GM19452 (cell line): ENCODE results near the gene PTPN2.
"Not testable (repeated sequence)": the region's sequence is repeated elsewhere in the genome, so short reads cannot be mapped to it uniquely, and the experiment has no call there.

ENCODE experiments used
- ATAC-seq: cut with Tn5 transposase; IDR thresholded peaks from one replicate; pipeline ENCODE4 v1.9.1; 2021; ENCODE audit not compliant: unreplicated experiment

PTPN2 gene

DNA sequence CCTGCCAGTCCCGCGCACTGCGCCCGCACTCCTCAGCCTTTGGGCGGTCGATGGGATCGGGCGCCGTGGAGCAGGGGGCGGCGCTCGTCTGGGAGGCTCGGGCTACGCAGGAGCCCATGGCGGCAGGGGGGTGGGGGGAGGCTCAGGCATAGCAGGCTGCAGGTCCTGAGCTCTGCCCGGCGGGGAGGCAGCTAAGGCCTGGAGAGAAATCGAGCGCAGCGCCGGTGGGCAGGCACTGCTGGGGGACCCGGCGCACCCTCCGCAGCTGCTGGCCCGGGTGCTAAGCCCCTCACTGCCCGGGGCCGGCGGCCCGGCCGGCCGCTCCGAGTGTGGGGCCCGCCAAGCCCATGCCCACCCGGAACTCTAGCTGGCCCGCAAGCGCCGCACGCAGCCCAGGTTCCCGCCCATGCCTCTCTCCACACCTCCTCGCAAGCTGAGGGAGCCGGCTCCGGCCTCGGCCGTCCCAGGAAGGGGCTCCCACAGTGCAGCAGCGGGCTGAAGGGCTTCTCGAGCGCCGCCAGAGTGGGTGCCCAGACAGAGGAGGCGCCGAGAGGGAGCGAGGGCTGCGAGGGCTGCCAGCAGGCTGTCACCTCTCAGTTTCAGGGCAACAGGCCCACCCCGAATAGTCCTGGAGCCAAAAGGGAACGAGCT, 107.1 kb downstream of the PTPN2 start:
- ATAC-seq: no peak

DNA sequence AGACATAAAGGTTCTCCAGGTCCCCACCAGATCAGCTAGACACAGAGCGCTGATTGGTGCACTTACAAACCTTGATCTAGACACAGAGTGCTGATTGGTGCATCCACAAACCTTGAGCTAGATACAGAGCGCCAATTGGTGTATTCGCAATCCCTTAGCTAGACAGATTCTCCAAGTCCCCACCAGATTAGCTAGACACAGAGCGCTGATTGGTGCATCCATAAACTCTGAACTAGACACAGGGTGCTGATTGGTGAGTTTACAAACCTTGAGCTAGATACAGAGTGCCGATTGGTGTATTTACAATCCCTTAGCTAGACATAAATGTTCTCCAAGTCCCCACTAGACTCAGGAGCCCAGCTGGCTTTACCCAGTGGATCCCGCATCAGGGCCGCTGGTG, 107.6 kb downstream of the PTPN2 start:
- ATAC-seq: not testable (repeated sequence)

DNA sequence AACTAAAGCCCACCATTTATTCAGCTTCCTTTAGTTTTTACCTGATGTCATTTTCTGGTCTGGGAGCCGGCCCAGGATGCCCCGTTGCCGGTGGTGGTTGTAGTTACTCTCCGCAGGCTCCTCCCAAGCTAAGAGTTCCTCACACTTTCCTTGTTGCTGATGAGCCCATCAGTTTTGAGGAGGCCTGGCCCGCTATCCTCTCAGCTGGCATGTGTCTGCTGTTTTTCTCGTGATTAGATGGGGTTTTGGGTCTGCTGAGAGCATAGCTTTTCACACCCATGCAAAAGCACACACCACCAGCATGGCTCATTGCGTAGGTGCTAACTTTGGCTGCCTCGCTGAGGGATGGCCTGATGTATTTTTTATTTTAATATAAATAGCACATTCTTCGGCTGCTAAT, 109.1 kb downstream of the PTPN2 start:
- ATAC-seq: no peak

DNA sequence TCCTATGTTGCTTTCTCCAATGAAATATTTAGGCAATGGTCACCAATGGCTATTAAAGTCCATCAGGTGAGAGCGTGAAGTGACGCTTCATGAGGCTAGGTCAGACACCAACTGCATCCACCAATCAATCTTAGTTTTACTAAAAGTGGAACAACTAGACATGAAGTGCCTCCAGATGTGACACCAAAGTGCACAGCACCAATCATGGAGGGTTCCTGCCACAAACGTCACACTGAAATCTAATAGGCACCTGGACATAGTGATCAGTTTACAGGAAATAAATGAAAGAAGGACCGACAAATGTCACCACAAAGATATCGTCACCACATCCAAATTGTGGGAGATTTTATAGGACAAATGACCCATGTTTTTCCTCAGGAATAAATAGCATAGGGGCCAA, 110.7 kb downstream of the PTPN2 start:
- no peak for ATAC-seq

DNA sequence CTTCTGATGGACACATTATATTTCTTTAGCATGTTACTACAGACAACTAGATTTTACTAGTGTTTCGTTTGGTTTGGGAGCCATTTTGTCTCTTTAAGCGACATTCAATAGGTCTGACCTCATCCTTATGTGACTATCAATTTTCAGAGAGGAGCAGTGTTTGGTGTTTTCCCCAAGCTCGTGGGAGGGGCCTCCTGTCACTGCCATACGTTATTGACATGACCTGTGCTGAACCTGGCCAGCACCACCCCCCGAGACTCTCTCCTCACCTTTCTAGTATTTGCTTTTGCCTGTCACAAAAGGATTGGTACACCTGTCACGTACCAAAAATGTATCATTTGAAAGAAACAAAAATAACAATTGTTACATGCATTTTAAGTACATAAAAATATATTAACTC, 111.9 kb downstream of the PTPN2 start:
- ATAC-seq: no peak

DNA sequence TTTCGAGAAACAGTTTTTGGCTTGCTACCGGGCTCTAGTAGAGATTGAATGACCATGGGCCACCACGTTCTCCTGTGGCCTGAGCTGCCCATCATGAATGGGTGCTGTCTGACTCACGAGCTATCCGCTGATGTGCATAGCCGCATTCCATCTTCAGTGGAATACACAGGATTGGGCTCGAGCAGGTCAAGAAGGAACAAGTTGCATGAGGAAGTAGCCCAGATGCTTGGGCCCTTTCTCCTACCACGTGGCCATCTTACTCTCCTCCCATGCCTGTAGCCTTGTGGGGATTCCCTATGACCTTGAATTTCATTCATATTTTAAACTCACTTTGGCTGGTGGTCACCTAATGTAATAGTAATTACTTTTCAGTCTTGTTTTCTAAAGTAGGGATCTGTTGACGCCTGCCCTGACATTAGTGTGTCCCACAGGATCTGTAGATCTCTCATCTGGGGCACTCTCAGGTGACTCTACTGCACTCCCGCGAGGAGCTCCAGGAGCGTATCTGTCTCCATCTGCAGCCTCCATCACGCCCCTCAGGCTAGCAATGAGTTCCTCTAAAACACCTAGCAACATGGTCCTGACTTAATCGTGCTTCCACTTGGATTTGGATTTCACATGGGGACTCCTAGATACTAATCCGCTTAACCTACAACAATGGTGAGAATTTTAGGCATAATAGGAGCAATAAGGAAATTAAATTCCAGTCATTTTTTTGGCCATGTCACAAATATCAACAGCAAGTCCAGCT, 113.4 kb downstream of the PTPN2 start:
- no peak for ATAC-seq

DNA sequence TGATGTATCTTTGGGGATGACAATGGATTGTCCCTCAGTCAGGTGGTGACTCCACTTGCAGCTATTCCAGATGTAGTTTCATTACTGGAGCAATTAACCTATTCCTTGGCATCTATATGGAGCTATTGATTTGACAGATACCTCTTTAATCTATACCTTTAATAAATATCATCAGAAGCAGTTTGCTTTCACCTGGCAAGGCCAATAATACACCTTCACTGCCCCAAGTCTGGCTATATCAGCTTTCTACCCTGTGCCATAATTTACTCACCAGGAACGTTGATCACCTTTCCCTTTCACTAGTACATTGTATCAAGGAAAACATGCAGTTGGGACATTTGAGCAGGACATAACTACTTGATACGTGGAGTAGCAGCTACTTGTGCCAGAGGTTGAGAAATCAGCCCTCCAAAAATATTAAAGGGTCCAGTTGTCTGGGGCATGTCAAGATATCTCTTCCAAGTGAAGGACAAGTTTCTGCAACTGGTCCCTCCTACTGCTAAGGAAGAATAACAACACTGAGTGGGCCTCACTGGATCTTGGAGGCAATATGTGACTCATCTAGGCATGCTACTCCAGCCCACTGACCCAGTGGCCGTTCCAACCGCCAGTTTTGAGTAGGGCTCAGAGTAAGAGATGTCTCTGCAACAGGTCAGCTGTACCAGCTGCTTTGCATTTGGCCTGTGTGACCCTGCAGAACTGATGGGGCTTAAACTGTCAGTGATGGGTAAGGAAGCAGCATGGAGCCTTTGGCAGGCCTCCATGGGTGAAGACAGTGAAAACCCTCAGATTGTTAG, 114.2 kb downstream of the PTPN2 start:
- no peak for ATAC-seq

DNA sequence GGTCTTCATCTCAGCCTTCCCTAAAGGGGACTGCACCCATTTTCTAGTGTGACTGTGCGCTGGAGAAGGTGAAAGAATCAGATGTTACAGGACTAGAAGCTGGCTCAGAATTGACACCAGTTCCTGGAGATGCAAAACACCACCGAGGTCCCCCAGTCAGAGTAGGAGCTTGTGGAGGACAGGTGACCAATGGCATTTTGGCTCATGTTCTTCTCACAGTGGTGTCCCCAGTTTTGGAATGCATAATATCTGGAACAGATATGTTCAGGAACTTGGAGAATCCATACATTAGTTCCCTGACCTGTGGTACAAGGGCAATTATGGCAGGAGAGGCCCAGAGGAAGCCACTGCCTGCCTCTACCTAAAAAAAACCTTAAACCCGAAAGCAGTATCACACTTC, 114.9 kb downstream of the PTPN2 start:
- no peak for ATAC-seq

DNA sequence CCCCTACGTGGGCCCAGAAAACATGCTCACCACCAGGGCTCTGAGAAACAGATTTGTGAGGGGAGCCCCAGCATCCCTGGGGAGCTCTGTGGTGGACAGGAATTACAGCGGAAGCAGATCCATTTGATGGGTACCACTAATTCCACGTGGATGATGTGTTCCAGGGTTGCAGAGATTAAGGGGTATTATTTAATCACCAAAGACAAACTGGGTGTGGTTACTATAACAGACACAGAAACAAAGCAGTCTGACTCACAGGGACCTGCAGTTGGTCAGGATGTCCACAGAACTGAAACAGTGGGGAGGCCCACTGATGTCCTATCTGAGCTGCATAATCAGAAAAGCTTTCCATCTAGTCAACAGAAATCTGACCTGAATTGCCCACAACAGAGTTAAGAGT, 115.4 kb downstream of the PTPN2 start:
- no peak for ATAC-seq

DNA sequence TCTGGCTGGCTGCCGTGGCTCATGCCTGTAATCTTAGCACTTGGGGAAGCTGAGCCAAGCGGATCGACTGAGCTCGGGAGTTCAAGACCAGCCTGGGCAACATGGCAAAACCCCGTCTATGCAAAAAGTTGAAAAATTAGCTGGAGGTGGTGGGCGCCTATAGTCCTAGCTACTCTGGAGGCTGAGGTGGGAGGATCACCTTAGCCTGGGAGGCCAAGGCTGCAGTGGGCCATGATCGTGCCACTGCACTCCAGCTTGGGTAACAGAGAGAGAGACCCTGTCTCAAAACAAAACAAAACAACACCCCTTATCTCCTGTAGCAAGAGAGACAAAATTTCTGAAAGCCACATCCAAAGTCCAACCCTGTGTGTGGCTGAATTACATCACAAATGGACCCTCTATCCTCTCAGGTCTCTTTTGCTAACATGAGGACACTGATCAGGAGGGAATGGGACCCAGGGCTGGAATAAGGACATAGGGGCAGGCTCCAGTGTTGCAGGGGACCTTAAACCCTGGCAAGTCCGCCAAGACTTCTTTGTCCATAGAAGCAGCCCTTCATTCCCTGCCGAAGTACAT, 116.4 kb downstream of the PTPN2 start:
- ATAC-seq: no peak

DNA sequence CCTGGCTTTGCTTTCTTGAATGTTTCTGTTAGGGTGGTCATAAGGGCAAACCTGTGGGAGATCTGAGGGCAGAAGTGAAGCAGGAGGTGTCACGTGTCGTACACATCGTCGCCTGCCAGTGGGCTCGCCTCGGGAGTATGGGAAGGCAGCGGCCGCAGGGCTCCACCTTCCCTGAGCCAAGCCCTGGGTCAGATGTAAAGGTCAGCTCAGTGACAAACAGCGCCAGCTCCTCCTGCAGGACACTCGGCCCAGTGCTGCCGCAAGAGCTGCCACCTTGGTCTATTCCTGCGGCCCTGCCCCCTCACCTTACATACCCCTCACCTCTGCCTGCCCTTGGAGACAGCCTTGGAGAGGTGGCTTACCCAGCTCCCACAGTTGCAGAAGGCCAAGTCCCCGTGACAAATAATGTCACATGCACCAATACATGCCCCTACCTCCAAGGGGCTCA, 117.0 kb downstream of the PTPN2 start:
- ATAC-seq: no peak

DNA sequence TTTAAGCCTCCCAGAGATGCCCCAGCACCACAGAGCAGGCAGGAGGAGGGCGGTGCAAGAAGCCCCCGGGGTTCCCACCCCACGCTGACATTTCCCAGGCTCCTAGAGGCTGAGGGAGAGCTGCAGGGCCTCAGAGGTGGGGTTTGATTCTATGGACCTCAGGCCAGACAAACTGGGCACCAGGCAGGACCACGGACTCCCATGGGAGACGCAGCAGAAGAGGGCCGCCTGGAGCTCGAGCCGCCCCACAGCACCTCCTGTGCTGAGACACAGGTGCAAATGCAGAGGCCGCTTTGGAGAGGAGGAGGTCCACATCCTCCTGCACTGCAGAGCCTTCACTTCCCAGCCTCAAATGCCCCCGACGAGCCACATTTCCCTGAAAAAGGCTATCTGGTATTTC, 118.5 kb downstream of the PTPN2 start:
- ATAC-seq: no peak

DNA sequence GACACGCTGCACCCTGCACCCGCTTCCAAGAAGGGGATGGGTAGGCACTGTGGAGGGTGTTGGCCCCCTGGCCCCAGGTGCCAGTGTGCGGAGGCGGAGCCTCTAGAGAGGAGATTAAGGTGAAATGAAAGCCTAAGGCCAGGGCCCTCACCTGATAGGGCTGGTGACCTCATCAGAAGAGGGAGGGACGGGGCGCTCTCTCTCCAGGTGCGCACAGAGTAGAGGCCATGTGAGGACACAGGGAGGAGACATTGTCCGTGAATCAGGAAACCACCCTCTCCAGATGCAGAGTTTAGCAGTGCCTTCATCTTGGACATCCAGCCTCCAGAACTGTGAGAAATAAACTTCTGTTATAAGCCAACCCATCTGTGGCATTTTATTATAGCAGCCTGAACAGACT, 118.9 kb downstream of the PTPN2 start:
- no peak for ATAC-seq

DNA sequence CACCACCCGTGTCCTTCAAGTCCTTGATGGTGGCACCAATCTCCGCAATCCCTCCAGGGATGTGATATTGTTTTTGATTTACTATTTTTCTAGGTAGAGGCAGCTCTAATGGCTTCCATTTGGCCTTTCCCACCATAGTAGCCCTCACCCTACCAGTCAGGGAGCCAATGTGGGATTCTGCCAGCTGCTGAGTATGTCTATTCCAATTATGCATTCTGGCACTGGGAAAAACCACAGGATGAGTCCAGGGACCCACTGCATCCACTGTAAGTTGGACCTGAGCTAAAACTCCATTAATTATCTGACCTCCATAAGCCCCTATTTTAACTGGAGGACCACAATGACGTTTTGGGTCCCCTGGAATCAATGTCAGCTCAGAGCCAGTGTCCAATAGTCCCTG, 125.5 kb downstream of the PTPN2 start:
- ATAC-seq: not testable (repeated sequence)

DNA sequence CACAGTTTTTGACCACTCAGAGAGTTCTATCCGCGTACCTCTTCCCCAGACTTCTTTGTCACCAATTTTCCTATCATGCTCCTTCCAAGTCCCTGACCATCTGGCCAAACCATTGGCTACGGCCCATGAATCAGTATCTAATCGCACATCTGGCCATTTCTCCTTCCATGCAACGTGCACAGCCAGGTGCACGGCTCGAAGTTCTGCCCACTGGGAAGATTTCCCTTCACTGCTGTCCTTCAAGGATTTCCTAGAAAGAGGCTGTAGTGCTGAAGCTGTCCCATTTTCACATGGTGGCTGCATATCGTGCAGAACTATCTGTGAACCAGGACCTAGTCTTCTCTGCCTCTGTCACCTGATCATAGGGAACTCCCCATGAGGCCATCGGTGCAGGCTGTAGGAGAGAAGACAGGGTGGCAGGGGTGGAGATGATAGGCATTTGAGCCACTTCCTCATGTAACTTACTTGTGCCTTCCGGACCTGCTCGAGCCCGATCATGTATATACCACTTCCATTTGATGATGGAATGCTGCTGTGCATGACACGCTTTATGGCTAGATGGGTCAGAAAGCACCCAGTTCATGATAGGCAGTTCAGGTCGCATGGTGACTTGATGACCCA, 127.3 kb downstream of the PTPN2 start:
- not testable (repeated sequence) for ATAC-seq

DNA sequence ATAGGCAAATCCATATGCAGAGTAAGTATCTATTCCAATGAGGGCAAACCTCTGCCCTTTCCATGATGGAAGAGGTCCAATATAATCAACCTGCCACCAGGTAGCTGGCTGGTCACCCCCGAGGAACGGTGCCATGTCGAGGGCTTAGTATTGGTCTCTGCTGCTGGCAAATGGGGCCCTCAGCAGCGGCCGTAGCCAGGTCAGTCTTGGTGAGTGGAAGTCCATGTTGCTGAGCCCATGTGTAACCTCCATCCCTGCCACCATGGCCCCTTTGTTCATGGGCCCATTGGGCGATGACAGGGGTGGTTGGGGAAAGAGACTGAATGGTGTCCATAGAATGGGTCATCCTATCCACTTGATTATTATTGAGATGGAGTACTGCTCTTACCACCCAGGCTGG, 128.4 kb downstream of the PTPN2 start:
- ATAC-seq: not testable (repeated sequence)

DNA sequence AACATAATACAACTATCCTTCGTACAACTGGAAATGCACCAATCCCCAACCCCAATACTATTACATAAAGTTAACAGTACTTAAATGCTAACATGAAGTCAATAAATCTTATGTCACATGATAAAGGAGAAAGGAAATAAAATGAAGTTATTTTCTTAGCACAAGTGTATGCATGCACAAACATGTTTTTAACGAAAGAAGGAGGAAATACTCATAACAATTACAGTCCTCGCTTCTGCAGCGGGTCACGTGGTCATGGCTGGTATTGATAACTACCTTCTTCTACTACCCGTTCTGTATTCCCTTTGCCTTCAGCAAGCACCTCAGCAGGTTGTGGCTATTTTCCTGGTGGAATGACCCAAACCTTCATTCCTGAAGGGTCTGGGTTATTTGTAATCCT, 129.5 kb downstream of the PTPN2 start:
- no peak for ATAC-seq

DNA sequence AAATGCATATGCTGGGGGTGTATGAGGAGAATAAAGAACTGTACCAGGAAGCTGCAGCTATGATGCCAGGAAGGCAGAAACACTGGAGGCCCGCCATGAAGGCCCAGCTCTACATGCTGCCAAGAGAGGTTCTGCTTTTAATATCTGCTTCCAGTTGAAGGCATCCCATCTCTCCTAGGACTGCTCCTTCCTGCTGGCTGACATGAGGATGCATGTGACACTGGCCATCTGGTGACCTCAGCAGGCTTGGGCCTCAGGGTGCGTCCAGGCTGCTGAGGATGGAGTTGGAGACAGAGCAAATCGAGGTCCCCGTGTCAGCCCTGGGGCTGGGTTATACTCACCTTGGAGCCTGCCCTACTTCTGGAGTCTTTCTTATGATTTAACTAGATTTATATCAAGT, 132.1 kb downstream of the PTPN2 start:
- ATAC-seq: no peak

DNA sequence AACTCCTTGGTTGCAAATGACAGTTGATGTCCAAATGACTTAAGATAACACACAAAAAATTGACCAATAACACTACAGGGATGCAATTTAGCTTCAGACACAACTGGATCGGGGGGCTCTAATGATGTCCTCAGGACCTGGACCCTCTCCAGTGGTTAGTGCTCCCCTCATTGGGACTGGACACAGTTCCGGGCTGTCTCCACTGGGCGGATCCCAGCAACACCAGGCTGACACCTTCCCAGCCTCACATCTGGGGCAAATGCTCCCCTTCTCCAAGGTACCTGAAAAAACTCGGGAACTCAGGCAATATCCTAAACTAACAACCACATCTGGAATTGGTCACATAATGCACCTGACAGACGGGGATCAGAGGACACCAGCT, 132.5 kb downstream of the PTPN2 start:
- ATAC-seq: no peak

DNA sequence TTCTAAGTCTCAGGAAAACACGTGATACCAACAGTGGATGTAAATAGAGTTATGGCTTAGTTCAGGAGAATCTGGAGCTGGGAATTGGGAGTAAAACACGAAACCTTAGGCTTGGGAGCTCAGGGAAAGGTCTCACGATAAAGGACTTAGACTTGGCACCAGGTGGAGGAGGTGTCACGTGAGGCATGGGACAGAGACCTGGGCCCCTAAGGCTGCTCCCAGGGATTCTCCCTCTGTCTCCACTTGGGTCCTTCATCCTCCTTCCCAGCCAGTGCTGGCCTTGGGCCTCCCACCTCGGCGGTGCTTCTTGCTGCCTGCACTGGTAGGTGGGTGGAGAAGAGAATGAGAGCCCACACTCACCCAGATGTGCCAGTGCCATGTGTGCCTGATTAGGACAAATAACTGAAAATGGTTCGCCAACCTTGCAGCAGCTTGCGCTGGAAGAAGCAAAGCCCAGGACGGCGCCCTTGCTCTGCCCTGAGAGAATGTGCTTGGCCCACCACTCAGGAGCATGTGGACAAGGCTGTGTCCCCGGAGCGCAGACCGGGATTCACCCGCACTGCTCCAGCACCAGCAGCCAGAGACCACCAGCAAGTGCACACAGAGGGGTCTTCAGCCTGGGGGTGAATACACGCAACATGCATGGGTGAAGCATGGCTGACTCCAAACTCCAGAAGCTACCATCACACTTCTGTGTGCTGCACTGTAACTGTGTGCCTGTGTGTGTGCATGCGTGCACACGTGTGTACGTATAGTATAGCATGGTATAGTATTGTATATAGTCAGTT, 133.1 kb downstream of the PTPN2 start:
- no peak for ATAC-seq
